CD4-positive, alpha-beta T cell (primary cell): ENCODE data around the gene AFP. TPM values are rescaled to one million over a fixed set of nuclear protein-coding genes. Genes with fewer than 3 reads are reported as not detected.

Experiments used
- ATAC-seq: fragments of 200-7000 bp; cut with Tn5 transposase; one replicate; pipeline ENCODE4 v1.10.0; 2022; ENCODE audit warnings: mild to moderate bottlenecking; ENCODE audit not compliant: poor library complexity
- CTCF ChIA-PET: fragments of 350-600 bp; sonication (Branson Sonifier 250); formaldehyde crosslinking; loops from one replicate; lab custom pipeline; 2021; ENCODE audit warnings: antibody characterized with exemption, inconsistent platforms; lab: Charles Lee
- POLR2A ChIA-PET: fragments of 350-600 bp; sonication (Branson Sonifier 250); formaldehyde crosslinking; loops from one replicate; lab custom pipeline; 2021; ENCODE audit warnings: antibody characterized with exemption, inconsistent platforms; lab: Charles Lee
- DNase-seq, 14 experiments: peaks; one replicate each; pipeline ENCODE4 v3.0.0-alpha.2; 2013 to 2020; ENCODE audit warnings: mixed read lengths in 2 of 14
- H3K27ac ChIP-seq, 2 donors: one replicate each; pipeline versions ENCODE4 v1.5.1 to v1.7.0; 2013; ENCODE audit warnings: low read length in 2 of 2, low read depth in 1 of 2, mild to moderate bottlenecking in 1 of 2
- H3K27me3 ChIP-seq, 2 experiments: 1 replicate in 1 of 2; 2 replicates in 1 of 2; pipeline versions ENCODE4 v1.6.1 to v1.7.0; 2013; ENCODE audit warnings: low read length in 2 of 2, control low read depth in 1 of 2, mild to moderate bottlenecking in 1 of 2, moderate library complexity in 1 of 2; ENCODE audit not compliant: insufficient read depth in 2 of 2, control insufficient read depth in 1 of 2
- H3K36me3 ChIP-seq: one replicate; pipeline ENCODE4 v1.6.1; 2013; ENCODE audit warnings: low read length, control low read depth; ENCODE audit not compliant: insufficient read depth
- H3K4me1 ChIP-seq: one replicate; pipeline ENCODE4 v1.6.1; 2013; ENCODE audit warnings: low read length, control low read depth; ENCODE audit not compliant: insufficient read depth
- H3K4me3 ChIP-seq: one replicate; pipeline ENCODE4 v1.5.1; 2013; ENCODE audit warnings: mild to moderate bottlenecking, low read length, moderate library complexity
- H3K9me3 ChIP-seq, 2 experiments: 1 replicate in 1 of 2; 2 replicates in 1 of 2; pipeline versions ENCODE4 v1.6.1 to v1.7.0; 2013; ENCODE audit warnings: low read length in 2 of 2, mild to moderate bottlenecking in 2 of 2, control low read depth in 1 of 2, moderate library complexity in 1 of 2; ENCODE audit not compliant: control insufficient read depth in 1 of 2, insufficient read depth in 1 of 2
- H3K27ac Mint-ChIP-seq: one replicate; pipeline ENCODE4 v1.8.0; 2020; ENCODE audit warnings: mixed read lengths
- H3K27me3 Mint-ChIP-seq: one replicate; pipeline ENCODE4 v1.8.0; 2021; ENCODE audit warnings: mixed read lengths
- H3K36me3 Mint-ChIP-seq: one replicate; pipeline ENCODE4 v1.8.0; 2021; ENCODE audit warnings: low read depth, mixed read lengths
- H3K4me1 Mint-ChIP-seq: one replicate; pipeline ENCODE4 v1.8.0; 2021; ENCODE audit warnings: low read depth, mixed read lengths
- H3K4me3 Mint-ChIP-seq: one replicate; pipeline ENCODE4 v1.8.0; 2020; ENCODE audit warnings: mild to moderate bottlenecking, mixed read lengths
- H3K9me3 Mint-ChIP-seq: one replicate; pipeline ENCODE4 v1.8.0; 2020; ENCODE audit warnings: mixed read lengths
- CTCF ChIP-seq: fragments of 200-600 bp; IDR thresholded peaks from one replicate; pipeline ENCODE4 v1.8.0; 2022; ENCODE audit warnings: antibody characterized with exemption, mild to moderate bottlenecking
- intact Hi-C, 2 experiments: fragments of 100-400 bp; cut with DNase I in 1 of 2; cut with micrococcal nuclease in 1 of 2; formaldehyde crosslinking; loops; one replicate each; pipeline versions ENCODE4 v1.15.1 to v1.9.0; 2023 to 2025; cut with DNase I, micrococcal nuclease
- total RNA-seq, 174 experiments: library from RNA in 2 of 174; stranded (reverse) in 2 of 174; gene quantifications; one replicate each; pipeline ENCODE4 v1.2.3 and lab custom pipeline; 2021 to 2026

Gene AFP
- total RNA-seq, 2 experiments from 2014 or later, result not detected

GRCh38 chr4:73404457-73404856 is 31.6 kb upstream of the AFP start:
- H3K27me3 ChIP-seq, result no peaks in the 10 kb centered on the region
- ChIA-PET CTCF (no interaction called here), POLR2A (no interaction called here)
- no peak for TF ChIP-seq CTCF
- H3K36me3 Mint-ChIP-seq, result no peaks in the 10 kb centered on the region
- H3K4me1 ChIP-seq, result no peaks in the 10 kb centered on the region
- intact Hi-C loops, result no loop called here
- H3K27ac ChIP-seq, result no peak overlapping the region
- no peak overlapping the region for H3K4me3 ChIP-seq
- H3K9me3 Mint-ChIP-seq, result no peaks in the 10 kb centered on the region
- no peak overlapping the region for H3K4me3 Mint-ChIP-seq
- DNase-seq, result no peak
- no peaks in the 10 kb centered on the region for H3K9me3 ChIP-seq
- H3K27me3 Mint-ChIP-seq, result peaks cover 4% of the 10 kb centered on the region
- H3K4me1 Mint-ChIP-seq, result no peaks in the 10 kb centered on the region
- no peak for ATAC-seq
- no peaks in the 10 kb centered on the region for H3K36me3 ChIP-seq
- no peak overlapping the region for H3K27ac Mint-ChIP-seq

- no peaks in the 10 kb centered on the region for H3K4me1 ChIP-seq
- no peak overlapping the region for H3K4me3 Mint-ChIP-seq
- ChIA-PET CTCF (no interaction called here), POLR2A (no interaction called here)
- H3K9me3 Mint-ChIP-seq, result no peaks in the 10 kb centered on the region
- TF ChIP-seq CTCF, result no peak
- no peaks in the 10 kb centered on the region for H3K36me3 Mint-ChIP-seq
- H3K4me1 Mint-ChIP-seq, result no peaks in the 10 kb centered on the region
- intact Hi-C loops, result no loop called here
- H3K9me3 ChIP-seq, result no peaks in the 10 kb centered on the region
- peaks cover 1% of the 10 kb centered on the region for H3K27me3 Mint-ChIP-seq
- H3K27ac ChIP-seq, result no peak overlapping the region
- ATAC-seq, result no peak
- DNase-seq, result no peak
- H3K27me3 ChIP-seq, result no peaks in the 10 kb centered on the region
- H3K4me3 ChIP-seq, result no peak overlapping the region
- H3K27ac Mint-ChIP-seq, result no peak overlapping the region
- H3K36me3 ChIP-seq, result no peaks in the 10 kb centered on the region
Measured at GRCh38 chr4:73405138-73405537, 30.9 kb upstream of the AFP start.

GRCh38 chr4:73406548-73406875 is 29.5 kb upstream of the AFP start:
- no peak for ATAC-seq
- CTCF ChIA-PET, result no interaction called here
- POLR2A ChIA-PET, result no interaction called here

More at GRCh38 chr4:73406548-73406875, 29.5 kb upstream of the AFP start:
- no peaks in the 10 kb centered on the region for H3K4me1 Mint-ChIP-seq
- TF ChIP-seq CTCF, result no peak
- H3K36me3 Mint-ChIP-seq, result no peaks in the 10 kb centered on the region
- Histone ChIP-seq H3K27ac (no peak overlapping the region), H3K4me3 (no peak overlapping the region), H3K27me3 (no peaks in the 10 kb centered on the region), H3K36me3 (no peaks in the 10 kb centered on the region), H3K4me1 (no peaks in the 10 kb centered on the region), H3K9me3 (no peaks in the 10 kb centered on the region)
- no peak overlapping the region for H3K27ac Mint-ChIP-seq
- intact Hi-C loops, result no loop called here
- no peaks in the 10 kb centered on the region for H3K9me3 Mint-ChIP-seq
- H3K27me3 Mint-ChIP-seq, result no peaks in the 10 kb centered on the region
- no peak for DNase-seq
- no peak overlapping the region for H3K4me3 Mint-ChIP-seq
